Measurements from ENCODE around the gene CA10.

DNA sequence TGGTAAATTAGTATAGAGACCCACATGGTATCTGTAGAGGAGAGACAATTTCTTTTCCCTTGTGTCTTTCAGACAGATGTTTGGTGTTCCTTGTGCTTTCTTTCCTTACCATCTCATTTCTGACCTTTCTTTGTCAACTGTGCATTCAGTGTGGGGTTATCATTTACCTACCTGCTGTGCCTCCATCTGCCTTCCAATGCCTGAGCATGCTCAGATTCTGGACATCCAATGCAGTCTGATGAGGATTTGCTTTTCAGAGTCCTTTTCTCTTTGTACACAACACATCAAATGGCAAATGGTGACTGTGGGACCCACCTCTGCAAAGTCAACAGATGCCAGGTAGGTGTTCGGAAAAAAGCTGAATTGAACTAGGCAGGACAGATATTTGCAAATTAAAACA is 364.8 kb downstream of the CA10 start:
- TF ChIP-seq, protein P1, sequence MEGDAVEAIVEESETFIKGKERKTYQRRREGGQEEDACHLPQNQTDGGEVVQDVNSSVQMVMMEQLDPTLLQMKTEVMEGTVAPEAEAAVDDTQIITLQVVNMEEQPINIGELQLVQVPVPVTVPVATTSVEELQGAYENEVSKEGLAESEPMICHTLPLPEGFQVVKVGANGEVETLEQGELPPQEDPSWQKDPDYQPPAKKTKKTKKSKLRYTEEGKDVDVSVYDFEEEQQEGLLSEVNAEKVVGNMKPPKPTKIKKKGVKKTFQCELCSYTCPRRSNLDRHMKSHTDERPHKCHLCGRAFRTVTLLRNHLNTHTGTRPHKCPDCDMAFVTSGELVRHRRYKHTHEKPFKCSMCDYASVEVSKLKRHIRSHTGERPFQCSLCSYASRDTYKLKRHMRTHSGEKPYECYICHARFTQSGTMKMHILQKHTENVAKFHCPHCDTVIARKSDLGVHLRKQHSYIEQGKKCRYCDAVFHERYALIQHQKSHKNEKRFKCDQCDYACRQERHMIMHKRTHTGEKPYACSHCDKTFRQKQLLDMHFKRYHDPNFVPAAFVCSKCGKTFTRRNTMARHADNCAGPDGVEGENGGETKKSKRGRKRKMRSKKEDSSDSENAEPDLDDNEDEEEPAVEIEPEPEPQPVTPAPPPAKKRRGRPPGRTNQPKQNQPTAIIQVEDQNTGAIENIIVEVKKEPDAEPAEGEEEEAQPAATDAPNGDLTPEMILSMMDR (IDR thresholded peaks at IDR 0.05) = no peak
- no peak for TF ChIP-seq POLR2A (IDR thresholded peaks at IDR 0.05)

All from heart left ventricle (tissue), 13 donors.